GM18907 (cell line): Measurements from ENCODE around the gene PROCA1.
A peak's percentile ranks its signal among the peaks of the same experiment; 100 is the strongest.
"Not testable (repeated sequence)": the region's sequence is repeated elsewhere in the genome, so short reads cannot be mapped to it uniquely, and the experiment has no call there.

Source experiments
- ATAC-seq: cut with Tn5 transposase; IDR thresholded peaks from one replicate; pipeline ENCODE4 v1.9.1; 2021; ENCODE audit warnings: mild to moderate bottlenecking, moderate library complexity; ENCODE audit not compliant: unreplicated experiment

The PROCA1 gene

DNA sequence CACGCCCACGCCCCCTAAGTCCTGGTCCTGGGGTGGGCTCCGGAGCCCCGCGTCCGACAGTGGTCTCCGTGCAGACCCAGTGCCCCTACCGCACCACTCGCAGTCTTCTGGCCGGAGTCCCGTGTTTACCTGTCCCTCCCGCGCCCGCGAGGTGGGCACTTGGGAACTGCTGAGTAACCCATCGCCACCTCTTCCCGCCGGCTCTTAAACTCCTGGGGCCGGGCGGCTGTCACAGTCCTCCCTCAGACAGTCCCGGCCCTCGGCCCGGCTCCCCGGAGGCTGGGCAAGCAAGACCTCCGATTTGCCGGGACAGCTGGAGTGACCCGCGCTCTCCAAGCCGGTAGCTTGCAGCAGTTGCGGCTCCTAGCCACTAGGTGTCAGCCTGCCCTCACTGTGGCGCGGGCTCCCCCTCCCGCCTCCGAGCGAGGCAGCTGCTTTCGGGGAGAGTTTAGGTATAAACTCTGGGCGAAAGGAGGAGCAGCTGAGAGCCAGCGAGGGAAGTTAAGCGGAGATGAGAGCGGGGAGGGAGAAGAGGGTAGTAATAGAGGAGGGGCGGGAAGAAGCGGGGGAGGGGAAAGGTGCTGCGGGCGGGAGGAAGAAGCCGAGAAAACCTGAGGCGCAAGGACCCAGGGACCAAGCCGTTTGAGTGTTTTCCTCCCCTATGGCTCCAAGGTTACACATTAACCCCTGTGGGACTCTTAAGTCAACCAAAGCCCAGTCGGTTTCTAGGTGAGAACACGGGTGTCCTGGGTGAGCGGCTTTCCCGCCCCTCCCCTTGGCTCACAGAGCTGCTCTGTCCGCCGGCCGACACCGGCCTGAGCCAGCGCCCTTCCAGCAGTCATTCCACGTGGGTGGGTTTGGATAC lies 15.2 kb upstream of the PROCA1 start:
- ATAC-seq: peak; percentile 46

DNA sequence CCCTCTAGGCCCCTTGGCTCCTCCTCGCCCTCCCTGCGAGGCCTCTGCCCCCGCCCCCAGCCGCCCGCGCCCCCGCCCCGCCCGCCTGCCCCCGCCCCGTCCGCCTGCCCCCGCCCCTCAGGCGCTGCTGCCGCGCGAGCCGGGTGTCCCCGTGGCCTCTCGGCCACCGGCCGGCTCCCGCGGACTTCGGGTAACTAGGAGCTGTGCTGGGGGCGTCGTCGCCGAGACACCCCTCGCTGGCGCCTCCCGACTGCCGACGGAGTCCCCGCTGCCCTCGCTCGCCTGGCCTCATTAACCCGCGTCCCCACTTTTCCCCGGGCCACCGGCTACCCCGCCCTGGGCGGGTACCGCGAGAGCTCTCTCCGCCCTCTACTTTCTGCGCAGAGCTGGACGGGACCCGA lies 14.5 kb upstream of the PROCA1 start, which contains the start of gene TLCD1:
Gene TLCD1, minus strand, starts transcription at position 8 of the 401 bp plus-strand sequence. CDS start 136 bp downstream, outside the sequence.
- ATAC-seq: peak; percentile 6

DNA sequence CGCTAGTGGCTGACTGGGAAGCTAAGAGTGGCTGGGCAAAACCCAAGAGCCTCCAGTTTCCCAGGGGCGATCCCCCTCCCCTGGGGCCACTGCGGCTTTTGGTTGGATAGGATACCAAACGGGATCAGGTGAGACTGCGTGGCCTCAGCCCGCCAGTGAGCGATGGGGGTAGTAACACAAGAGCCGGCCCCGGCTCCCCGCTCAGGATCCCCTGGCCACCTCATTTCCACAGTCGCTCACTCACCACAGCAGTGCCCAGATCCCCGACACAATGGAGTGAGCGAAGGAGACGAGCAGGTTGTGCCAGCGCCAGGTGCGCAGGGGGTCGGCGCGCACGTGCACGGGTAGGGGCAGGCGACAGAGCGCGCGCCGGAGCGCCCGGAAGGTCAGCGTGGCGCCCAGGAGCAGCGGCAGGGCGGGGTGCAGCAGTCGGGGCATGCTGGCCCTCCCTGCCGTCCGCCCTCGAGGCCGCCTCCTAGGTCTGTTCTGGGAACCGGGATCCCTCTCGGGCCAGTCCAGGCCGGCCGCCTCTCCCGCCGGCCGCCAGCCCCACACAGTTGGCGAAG lies 14.1 kb upstream of the PROCA1 start:
- ATAC-seq: peak; percentile 1

DNA sequence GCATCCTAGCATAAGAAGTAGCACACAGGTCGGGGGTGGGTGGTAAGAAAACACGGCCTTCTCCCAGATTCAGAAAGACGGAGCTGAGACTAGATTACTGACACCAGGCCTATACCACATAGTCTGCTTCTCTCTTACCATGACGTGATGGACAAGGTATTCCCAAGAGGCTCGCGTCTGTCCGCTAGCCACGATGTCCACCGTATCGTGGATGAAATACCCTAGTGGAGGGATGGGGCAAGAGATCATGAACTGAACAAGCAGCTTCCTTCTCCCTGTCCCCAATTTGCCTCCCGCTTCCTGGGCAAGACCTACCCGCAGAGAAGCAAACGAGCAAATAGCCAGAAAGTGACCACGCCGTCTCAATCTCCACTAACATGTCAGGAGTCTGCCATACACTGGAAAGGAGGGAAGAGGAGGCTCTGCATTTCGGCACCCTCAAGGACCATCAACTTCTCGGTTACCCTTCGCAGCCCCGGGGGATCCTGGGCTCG lies 13.5 kb upstream of the PROCA1 start:
- no peak for ATAC-seq

DNA sequence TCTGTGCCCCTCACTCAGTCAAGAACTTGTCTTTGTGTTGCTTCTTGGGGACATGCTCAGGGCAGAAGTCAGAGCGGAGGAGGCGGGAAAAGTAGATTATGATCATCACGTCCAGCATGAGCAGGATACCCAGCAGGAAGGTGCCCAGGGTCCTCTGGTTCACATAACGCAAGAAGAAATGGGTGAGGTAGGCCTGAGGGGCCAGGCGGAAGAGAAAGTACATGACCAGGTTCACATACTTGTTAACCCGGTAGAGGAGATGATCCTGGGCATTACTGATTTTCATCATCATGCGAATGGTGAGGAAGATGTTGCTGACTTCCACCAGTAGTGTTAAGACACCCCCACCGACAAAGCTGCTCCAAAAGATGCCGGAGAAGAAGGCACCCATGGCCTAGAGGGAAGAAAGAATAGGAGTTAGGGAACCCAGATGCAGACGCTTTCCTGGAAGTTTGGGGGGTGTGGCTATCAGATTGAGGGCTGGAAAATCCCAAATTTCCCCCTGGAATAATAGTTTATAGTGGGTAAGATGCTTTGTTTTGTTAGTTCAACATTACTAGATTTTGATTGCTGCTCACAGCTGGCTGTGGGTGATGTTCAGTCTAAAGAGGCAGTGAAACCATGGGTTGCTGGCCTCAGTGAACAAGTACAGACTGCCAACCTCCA lies 12.9 kb upstream of the PROCA1 start:
- ATAC-seq: no peak

DNA sequence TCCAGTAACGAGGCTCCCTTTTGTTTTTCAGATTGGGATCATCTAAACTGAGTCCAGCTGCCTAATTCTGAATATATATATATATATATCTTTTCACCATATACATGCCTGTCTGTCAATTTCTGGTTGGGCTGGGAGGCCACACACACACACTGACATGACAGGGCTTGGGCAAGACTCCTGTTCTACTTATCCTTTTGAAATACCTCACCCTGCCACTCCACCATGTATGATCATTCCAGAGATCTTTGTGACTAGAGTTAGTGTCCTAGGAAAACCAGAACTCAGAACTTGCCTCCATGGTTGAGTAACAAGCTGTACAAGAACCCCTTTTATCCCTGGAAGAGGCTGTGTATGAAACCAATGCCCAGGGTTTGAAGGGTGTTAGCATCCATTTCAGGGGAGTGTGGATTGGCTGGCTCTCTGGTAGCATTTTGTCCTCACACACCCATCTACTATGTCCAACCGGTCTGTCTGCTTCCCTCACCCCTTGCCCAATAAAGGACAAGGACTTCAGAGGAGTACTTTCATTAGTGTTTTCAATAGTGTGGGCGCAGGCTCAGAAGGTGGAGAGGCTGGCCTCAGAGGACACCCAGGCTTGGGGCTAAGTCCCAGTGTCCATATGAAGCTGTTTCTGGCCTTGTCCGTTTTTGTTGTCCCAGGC lies 12.3 kb upstream of the PROCA1 start:
- ATAC-seq: not testable (repeated sequence)

DNA sequence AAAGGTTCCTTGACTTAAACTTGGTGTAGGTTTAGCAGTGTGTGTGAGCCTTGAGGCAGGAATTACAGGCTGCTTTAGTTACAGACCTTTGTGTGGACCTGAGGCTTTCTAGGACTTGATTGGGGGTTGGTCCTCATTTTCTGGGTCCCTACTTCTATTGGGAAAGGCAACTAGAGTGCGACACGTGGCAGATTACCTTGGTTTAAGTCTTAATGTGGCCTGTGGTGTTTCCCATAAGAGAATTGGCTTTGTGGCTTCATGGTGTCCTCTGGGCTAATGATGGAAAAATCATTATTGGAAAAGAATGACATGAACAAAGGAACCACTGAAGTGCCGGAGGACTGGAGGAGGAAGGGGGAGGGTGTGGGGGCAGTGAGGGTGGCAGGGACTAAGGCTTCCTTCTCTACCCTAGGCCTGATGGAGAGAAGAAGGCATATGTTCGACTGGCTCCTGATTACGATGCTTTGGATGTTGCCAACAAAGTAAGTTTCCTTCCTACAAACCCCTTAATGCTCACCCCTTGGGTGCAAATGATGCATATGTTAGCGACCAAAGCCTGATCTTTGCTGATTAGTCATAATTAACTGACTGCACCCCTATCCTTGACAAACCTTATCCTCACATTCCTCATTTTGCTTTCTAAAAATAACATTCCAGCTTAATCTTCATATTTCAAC lies 11.6 kb upstream of the PROCA1 start:
- no peak for ATAC-seq

DNA sequence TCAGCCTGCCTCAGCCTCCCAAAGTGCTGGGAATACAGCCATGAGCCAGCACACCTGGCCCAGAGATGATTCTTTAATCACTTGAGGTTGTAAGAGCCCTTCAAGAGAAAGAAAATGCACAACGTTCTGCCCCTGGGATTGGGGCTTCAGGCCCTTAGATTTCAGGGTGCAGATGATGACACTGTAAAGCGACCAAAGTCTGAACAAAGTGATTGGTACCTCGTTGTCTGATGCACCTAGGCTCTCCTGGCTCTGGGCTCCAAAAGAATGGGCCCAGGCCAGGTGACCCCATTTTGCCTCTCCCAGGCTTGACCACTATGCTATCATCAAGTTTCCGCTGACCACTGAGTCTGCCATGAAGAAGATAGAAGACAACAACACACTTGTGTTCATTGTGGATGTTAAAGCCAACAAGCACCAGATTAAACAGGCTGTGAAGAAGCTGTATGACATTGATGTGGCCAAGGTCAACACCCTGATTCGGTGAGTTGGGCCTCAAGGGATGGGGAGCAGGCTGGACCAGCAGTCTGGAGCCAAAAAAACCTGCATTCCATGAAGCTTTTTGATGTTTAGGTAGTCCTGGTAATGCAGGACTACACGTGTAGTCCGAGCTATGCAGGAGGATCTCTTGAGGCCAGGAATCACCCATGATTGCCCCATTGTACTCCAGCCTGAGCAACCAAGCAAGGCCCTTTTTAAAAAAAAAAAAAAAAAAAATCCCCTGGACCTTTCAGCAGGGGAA lies 10.9 kb upstream of the PROCA1 start:
- no peak for ATAC-seq

DNA sequence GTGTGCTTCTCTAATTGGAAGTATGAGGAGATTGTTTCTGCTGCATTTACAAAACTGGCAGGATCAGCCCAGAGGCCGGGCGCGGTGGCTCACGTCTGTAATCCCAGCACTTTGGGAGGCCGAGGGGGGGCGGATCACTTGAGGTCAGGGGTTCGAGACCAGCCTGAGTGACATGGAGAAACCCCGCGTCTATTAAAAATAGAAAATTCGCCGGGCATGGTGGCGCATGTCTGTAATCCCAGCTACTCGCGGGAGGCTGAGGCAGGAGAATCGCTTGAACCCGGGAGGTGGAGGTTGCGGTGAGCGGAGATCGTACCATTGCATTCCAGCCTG lies 9.3 kb upstream of the PROCA1 start:
- not testable (repeated sequence) for ATAC-seq

DNA sequence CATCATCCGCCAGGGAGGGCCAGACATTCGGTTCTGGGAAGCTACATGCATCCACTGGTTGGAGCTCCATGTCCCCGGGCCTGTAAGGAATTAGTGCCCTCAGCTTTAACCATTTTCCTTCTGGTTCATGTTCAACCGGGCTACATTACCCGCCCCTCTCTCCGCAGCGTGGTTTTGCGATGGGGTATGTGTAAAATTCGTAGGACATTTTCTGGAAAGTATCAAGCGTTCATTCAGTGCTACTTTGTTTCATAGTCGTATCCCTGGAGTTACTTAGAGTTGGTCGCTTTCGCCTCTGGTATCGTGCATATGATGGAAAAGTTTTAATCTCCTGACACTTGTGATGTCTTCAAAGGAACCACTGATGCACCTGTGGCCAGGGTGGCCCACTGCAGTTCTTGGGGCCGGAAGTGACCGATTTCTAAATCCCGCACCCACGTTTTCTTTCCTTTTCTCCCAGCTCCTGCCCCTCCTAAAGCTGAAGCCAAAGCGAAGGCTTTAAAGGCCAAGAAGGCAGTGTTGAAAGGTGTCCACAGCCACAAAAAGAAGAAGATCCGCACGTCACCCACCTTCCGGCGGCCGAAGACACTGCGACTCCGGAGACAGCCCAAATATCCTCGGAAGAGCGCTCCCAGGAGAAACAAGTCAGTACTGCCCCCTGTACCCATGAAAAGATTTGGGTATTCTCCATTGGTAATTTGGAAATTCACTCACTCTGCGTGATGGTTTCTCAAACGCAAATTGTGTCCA lies 8.7 kb upstream of the PROCA1 start:
- no peak for ATAC-seq

DNA sequence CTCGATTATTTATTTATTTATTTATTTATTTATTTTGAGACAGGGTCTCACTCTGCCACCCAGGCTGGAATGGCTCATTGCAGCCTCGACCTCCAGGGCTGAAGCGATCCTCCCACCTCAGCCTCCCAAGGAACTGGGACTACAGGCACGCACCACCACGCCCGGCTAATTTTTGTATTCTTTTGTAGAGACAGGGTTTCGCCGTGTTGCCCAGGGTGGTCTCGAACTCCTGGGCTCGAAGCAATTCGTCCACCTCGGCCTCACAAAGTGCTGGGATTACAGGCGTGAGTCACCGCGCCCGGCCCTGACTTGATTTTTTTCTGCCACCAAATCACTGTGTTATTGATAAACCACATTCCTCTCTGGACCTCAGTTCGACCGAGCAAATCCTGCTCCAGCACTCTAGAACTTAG lies 7.3 kb upstream of the PROCA1 start:
- no peak for ATAC-seq

DNA sequence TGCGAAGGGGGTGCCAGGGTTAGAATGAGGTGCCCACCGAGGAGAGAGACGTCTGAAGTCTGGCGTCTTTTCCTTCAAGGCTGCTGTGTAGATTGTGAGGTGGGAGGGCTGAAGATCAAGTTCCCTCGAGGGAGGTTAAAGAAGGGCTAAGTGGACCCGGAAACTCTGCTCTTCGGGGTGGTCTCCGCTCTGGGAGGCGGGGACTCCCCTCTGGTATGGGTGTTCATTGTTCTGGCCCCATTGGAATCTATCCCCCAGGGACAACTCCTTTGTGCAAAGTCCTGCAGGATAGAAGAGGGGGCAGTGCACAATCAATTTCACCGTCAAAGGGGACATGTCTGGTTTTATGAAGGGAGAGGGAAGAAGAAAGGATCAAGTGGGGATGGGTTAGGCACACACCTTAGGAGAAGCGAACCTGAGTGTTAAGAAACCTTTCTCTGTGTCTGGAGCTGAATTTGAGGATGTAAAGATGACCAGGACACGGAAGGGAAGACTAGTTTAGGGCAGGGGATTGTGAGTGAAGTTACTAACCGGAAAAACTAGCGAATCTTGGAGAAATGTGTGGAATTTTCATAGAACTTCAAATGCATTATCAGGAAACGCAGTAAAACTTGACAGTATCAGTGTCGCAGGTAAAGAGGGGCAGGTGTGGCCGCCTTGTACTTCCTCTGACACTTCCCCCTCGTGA lies 6.8 kb upstream of the PROCA1 start:
- no peak for ATAC-seq

DNA sequence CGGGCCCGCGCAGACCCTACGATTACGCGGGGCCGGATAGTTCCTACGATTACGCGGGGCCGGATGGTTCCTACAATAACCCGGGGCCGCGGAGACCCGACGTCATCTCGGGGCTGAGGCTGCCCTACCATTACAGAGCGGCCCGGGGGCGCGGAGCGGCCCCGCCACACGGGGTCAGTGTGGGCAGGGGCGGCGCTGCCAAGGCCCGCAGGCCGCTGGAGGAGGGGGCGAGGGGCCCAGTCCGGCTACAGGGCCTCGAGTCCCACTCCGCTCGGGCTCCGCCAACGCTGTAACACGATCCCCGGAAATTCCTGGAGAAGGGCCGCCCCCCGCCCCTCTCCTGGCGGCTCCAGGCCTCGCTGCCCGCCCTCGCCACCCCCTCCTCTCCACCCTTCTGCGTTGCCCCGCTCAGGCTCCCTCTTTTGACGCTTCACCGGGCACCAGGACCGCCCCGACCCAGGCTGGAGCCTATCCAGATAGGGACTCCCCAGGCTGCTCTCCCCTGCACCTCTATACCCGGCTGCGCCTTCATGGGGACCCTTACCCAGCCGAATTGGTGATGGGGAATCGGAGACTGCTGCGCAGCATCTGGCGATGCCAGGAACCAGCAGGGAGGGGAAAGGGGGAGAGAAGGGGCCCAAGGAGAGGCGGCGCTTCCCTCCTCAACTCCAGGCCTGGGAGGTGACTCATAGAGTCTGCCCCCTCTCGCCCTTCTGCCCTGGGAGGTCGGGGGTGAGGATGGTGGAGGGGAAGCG lies 6.1 kb upstream of the PROCA1 start, which contains the start of gene RAB34:
Gene RAB34, minus strand, starts transcription at position 291 of the 755 bp plus-strand sequence. CDS start 602 bp downstream, outside the sequence.
- ATAC-seq: no peak

DNA sequence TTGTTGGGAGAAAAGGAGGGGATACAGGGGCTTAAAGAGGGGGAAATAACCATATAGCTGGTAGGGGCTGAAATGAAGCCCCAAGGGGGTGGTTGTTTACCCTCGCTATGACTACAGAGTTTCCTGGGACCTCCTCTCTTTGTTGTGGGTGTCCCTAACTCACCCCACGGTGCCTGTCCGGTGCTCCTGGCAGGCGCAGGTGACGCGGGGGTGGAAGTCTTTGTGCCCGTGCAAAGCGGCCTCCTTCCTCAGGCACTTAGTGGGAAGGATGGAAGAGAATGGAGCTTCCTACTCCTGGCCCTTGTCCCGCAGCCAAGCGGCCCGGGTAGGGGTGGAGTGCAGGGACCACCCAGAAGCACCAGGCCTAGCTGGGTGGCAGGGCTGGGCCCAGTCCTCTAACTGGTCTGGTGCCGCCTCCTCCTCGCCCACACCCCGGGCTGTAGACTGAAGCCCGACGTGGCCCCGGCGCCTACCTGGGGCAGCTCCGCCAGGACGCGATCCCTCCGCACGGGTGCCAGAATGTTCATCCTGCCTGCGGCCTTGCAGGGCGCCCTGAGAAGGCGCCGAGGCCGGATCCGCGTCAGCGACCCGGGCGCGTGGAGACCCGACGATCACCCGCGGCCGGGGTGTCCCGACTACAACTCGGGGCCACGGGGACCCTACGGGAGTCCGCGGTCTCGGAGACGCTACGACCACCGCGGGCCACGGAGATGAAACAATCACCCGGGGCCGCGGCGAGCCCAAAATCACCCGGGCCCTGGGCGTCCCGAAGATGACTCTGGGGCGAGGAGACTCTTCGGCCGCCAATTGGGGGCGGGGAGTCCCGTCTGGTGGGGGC lies 5.3 kb upstream of the PROCA1 start:
- no peak for ATAC-seq

DNA sequence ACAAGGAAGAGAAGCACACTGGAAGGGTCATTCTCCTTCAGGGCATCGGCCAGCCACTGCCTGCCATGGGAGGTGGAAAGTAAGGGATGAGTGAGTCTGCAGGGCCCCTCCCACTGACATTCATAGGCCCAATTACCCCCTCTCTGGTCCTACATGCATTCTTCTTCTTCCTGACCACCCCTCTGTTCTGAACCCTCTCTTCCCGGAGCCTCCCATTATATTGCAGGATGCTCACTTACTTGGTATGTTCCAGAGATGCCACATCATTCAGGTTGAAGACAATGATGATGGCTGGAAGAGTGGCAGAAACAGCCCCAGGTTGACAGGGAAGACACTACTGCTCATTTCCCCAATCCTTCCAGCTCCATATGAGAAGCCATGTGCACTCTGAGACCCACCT lies 3.5 kb upstream of the PROCA1 start:
- no peak for ATAC-seq

DNA sequence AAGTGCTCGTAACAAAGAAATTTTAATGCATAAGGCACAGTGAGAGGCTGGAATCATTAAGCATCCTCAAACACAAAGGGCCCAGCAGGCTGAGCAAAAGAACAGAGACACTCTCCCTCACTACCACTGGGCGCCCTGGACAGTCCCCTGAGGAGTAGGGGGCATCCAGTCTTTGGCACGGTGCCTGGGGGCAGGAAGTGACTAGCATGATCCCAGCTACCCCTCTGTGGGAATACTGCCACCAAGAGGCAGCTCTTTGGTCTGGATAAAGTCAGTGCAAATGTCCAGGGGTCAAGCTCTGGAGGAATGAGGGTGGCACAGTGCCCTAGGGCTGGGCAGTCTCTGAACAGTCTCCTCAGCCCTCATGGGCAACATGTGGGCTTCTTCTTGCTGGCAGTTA lies 2.6 kb upstream of the PROCA1 start:
- ATAC-seq: no peak
